Smooth muscle cell (in vitro differentiated cells): ENCODE data around the gene KCMF1. TPM values are rescaled to one million over a fixed set of nuclear protein-coding genes. Genes with fewer than 3 reads are reported as not detected.

Source experiments
- DNase-seq: peaks from one replicate; lab custom pipeline; 2025; ENCODE audit not compliant: unreplicated experiment; lab: John Stamatoyannopoulos, UW
- H2AFZ ChIP-seq: fragments of 200-600 bp; sonication (generic); 2 replicates; pipeline ENCODE4 v1.6.0; 2016; ENCODE audit warnings: antibody characterized with exemption, low read depth, mild to moderate bottlenecking
- H3F3A ChIP-seq: fragments of 200-600 bp; sonication (generic); 2 replicates; pipeline ENCODE4 v1.6.0; 2017; ENCODE audit warnings: antibody characterized with exemption, low read depth
- H3K27ac ChIP-seq: fragments of 200-600 bp; sonication (generic); 2 replicates; pipeline ENCODE4 v1.5.1; 2016; ENCODE audit warnings: low read depth, mild to moderate bottlenecking
- H3K27me3 ChIP-seq: fragments of 200-600 bp; sonication (generic); 2 replicates; pipeline ENCODE4 v1.6.1; 2016; ENCODE audit warnings: low read depth, mild to moderate bottlenecking
- H3K36me3 ChIP-seq: fragments of 200-600 bp; sonication (generic); 2 replicates; pipeline ENCODE4 v1.5.1; 2016; ENCODE audit warnings: low read depth
- H3K4me1 ChIP-seq: fragments of 200-600 bp; sonication (generic); 2 replicates; pipeline ENCODE4 v1.5.1; 2016; ENCODE audit warnings: low read depth
- H3K4me2 ChIP-seq: fragments of 200-600 bp; sonication (generic); 2 replicates; pipeline ENCODE4 v1.6.0; 2016; ENCODE audit warnings: mild to moderate bottlenecking
- H3K4me3 ChIP-seq: fragments of 200-600 bp; sonication (generic); 2 replicates; pipeline ENCODE4 v1.5.1; 2016; ENCODE audit warnings: mild to moderate bottlenecking
- H3K79me2 ChIP-seq: fragments of 200-600 bp; sonication (generic); 2 replicates; pipeline ENCODE4 v1.6.0; 2016; ENCODE audit warnings: low read depth, mild to moderate bottlenecking
- H3K9ac ChIP-seq: fragments of 200-600 bp; sonication (generic); 2 replicates; pipeline ENCODE4 v1.6.0; 2016; ENCODE audit warnings: low read depth
- H3K9me3 ChIP-seq: fragments of 200-600 bp; sonication (generic); replicated peaks from 2 replicates; pipeline ENCODE4 v1.5.1; 2016; ENCODE audit warnings: low read depth
- H4K20me1 ChIP-seq: fragments of 200-600 bp; sonication (generic); 2 replicates; pipeline ENCODE4 v1.6.0; 2016; ENCODE audit warnings: low read depth
- WGBS: methylation state at CpG from one replicate; pipeline ENCODE4 v1.1.7; 2016; ENCODE audit warnings: low lambda C conversion rate; 5-methylcytosine and 5-hydroxymethylcytosine counted together
- polyA plus RNA-seq: library from polyadenylated mRNA; unstranded; fragments of >200 nt; fragmentation: Nextera tagmentation; extraction: Ambion mirVana; gene quantifications from 2 replicates; pipeline ENCODE4 v1.2.1, GENCODE V29; 2016
- total RNA-seq: library from RNA; depleted of rRNA; stranded (reverse); fragments of >200 nt; gene quantifications from 2 replicates; pipeline ENCODE4 v1.2.3, GENCODE V29; 2014
- TF ChIP-seq, protein P1 (sequence below): fragments of 200-600 bp; sonication (generic); IDR thresholded peaks from 2 replicates; pipeline ENCODE4 v1.5.1; 2017; ENCODE audit warnings: borderline replicate concordance, mild to moderate bottlenecking, antibody characterized with exemption; ENCODE audit not compliant: insufficient read depth, poor library complexity, severe bottlenecking

Gene KCMF1
- total and polyA plus RNA-seq, 2 experiments from 2014 or later: 56.5 to 65.0 TPM

DNA sequence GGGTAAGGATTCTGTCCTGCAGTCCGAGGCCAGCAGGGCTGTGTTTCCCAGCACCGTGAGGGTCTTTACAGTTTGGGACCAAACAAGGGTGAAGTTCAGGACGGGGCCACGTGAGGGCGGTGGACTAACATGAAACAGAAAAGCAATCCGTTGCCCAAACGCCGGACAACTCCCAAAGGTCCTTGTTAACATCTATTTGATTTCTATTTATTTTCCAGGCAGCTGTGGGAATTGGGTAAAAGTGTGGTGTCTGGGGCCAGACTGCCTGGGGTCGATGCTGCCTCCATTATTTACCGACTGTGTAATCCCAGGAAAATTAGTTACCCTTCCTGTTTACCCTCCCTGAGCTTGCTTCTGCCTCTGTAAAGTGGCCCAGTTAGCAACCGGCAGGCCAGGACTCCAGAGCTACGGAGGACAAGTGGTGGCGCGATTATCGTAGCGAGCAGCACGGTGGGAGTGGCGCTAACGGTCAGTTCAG lies 96.0 kb downstream of the KCMF1 start:
- Histone ChIP-seq H3K27ac (no peak overlapping the region), H3K79me2 (no peaks in the 10 kb centered on the region), H3K9me3 (no peaks in the 10 kb centered on the region), H3K4me1 (peaks cover 6% of the 10 kb centered on the region), H3K4me2 (peak overlapping the region; percentile 84), H2AFZ (peak overlapping the region; percentile 80), H3K4me3 (peak overlapping the region; percentile 47), H3F3A (no peaks in the 10 kb centered on the region), H3K36me3 (no peaks in the 10 kb centered on the region), H3K9ac (no peak overlapping the region), H3K27me3 (no peaks in the 10 kb centered on the region), H4K20me1 (no peaks in the 10 kb centered on the region)
- peak; percentile 23 for DNase-seq
- 3% methylated on average over 19 of the region's 19 CpGs for WGBS
- TF ChIP-seq, protein P1, sequence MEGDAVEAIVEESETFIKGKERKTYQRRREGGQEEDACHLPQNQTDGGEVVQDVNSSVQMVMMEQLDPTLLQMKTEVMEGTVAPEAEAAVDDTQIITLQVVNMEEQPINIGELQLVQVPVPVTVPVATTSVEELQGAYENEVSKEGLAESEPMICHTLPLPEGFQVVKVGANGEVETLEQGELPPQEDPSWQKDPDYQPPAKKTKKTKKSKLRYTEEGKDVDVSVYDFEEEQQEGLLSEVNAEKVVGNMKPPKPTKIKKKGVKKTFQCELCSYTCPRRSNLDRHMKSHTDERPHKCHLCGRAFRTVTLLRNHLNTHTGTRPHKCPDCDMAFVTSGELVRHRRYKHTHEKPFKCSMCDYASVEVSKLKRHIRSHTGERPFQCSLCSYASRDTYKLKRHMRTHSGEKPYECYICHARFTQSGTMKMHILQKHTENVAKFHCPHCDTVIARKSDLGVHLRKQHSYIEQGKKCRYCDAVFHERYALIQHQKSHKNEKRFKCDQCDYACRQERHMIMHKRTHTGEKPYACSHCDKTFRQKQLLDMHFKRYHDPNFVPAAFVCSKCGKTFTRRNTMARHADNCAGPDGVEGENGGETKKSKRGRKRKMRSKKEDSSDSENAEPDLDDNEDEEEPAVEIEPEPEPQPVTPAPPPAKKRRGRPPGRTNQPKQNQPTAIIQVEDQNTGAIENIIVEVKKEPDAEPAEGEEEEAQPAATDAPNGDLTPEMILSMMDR: peak; percentile 84

DNA sequence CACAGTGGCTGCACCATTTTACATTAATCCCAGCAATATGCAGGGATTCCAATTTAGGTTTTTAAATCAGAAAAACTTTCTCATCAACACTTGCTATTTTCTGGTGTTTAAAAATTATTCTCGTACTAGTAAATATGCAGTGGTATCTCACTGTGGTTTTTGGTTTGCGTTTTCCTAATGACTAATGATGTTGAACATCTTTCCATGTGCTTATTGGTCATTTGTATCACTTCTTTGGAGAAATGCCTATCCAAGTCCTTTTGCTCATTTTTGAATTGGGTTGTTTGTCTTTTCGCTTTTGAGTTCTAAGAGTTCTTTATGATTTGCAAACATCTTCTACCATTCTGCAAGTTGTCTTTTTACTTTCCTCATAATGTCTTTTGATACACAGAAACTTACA lies 100.1 kb downstream of the KCMF1 start:
- H3K9me3 ChIP-seq: no peaks in the 10 kb centered on the region
- no peak overlapping the region for H3K4me2 ChIP-seq
- H3F3A ChIP-seq: no peaks in the 10 kb centered on the region
- H2AFZ ChIP-seq: no peak overlapping the region
- WGBS: 72% methylated on average over 3 of the region's 3 CpGs
- no peak overlapping the region for H3K9ac ChIP-seq
- TF ChIP-seq, protein P1: no peak
- no peaks in the 10 kb centered on the region for H3K79me2 ChIP-seq
- no peak for DNase-seq
- H3K27ac ChIP-seq: no peak overlapping the region
- peaks cover 7% of the 10 kb centered on the region for H3K27me3 ChIP-seq
- no peaks in the 10 kb centered on the region for H4K20me1 ChIP-seq
- no peaks in the 10 kb centered on the region for H3K36me3 ChIP-seq
- H3K4me1 ChIP-seq: peaks cover 6% of the 10 kb centered on the region
- H3K4me3 ChIP-seq: no peak overlapping the region

DNA sequence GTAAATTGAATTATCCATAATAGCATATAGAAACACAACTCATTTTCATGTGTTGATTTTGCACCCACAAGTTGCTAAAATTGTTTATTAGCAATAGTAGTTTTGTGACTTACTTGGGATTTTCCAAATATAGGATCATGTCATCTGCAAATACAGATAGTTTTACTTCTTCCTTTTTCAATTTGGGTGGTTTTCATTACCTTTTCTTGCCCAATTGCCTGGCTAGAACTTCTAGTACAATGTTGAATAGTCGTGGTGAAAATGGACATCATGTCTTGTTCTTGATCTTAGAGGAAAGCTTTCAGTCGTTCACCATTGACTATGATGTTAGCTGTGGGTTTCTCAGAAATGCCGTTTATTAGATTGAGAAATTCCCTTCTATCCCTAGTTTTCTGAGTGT lies 102.1 kb downstream of the KCMF1 start:
- Histone ChIP-seq H2AFZ (no peak overlapping the region), H3K36me3 (no peaks in the 10 kb centered on the region), H3K27ac (no peak overlapping the region), H3K4me2 (no peak overlapping the region), H3K79me2 (no peaks in the 10 kb centered on the region), H3K27me3 (peaks cover 7% of the 10 kb centered on the region), H3K4me1 (no peaks in the 10 kb centered on the region), H3F3A (no peaks in the 10 kb centered on the region), H3K4me3 (no peak overlapping the region), H3K9me3 (no peaks in the 10 kb centered on the region), H3K9ac (no peak overlapping the region), H4K20me1 (no peaks in the 10 kb centered on the region)
- WGBS: 81% methylated on average over 3 of the region's 3 CpGs
- TF ChIP-seq, protein P1: no peak
- no peak for DNase-seq

DNA sequence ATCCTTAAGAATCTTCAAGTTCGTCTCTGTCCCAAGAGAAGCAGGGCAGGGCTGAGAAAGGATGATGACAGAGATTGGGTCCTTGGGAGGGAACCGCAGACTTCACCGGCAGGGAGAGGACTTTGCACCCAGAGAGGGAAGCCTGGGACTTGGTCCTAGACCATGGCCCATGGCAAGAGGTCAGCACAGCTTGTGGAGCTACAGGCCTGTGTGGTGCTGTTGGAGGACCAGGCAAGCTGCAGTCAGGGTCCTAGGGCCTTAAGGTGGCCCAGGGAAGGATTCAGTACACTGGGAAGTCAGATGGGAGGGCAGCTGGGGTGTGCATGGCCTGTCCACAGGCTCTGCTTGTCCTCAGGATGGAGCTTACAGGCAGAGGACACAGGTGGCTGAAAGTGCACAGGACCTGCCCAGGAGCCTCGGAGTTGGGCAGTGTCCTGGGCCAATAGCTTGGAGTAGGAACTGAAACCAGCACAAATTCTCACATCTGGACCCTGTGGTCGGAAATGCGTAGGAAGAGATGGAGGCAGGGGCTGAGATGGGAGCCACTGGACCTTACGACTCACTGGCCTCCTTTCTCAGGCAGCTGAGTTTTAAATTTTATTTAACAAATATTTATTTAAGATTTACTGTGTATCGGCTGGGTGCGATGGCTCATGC lies 105.8 kb downstream of the KCMF1 start:
- TF ChIP-seq, protein P1: no peak
- Histone ChIP-seq H3F3A (no peaks in the 10 kb centered on the region), H2AFZ (no peak overlapping the region), H3K9me3 (no peaks in the 10 kb centered on the region), H3K9ac (no peak overlapping the region), H3K4me3 (no peak overlapping the region), H3K36me3 (no peaks in the 10 kb centered on the region), H3K79me2 (no peaks in the 10 kb centered on the region), H3K4me1 (no peaks in the 10 kb centered on the region), H3K4me2 (no peak overlapping the region), H3K27me3 (peaks cover 7% of the 10 kb centered on the region), H3K27ac (no peak overlapping the region), H4K20me1 (no peaks in the 10 kb centered on the region)
- 90% methylated on average over 9 of the region's 9 CpGs for WGBS
- no peak for DNase-seq
